NB4 (cell line): ENCODE results near the gene CCL7.
A peak's percentile ranks its signal among the peaks of the same experiment; 100 is the strongest.

Experiments used
- DNase-seq: peaks from one replicate; pipeline ENCODE4 v3.0.0; 2010; ENCODE audit warnings: low read depth
- H3K4me3 ChIP-seq: one replicate; pipeline ENCODE4 v1.5.1; 2011; ENCODE audit warnings: mild to moderate bottlenecking, low read depth, low read length, moderate library complexity
- CTCF ChIP-seq: IDR thresholded peaks from one replicate; pipeline ENCODE4 v1.5.1; 2012; ENCODE audit warnings: low read depth, low read length
- MYC ChIP-seq: IDR thresholded peaks from 2 replicates; pipeline ENCODE4 v1.6.1; 2011; ENCODE audit warnings: low read depth, low read length
- POLR2A ChIP-seq: IDR thresholded peaks from 2 replicates; pipeline ENCODE4 v1.6.1; 2011; ENCODE audit warnings: mild to moderate bottlenecking; ENCODE audit not compliant: insufficient read length; ENCODE audit errors: extremely low read depth
- TF ChIP-seq, protein P1 (sequence below): IDR thresholded peaks from 2 replicates; pipeline ENCODE4 v1.6.1; 2011; ENCODE audit warnings: low read depth, low read length

The CCL7 gene

DNA sequence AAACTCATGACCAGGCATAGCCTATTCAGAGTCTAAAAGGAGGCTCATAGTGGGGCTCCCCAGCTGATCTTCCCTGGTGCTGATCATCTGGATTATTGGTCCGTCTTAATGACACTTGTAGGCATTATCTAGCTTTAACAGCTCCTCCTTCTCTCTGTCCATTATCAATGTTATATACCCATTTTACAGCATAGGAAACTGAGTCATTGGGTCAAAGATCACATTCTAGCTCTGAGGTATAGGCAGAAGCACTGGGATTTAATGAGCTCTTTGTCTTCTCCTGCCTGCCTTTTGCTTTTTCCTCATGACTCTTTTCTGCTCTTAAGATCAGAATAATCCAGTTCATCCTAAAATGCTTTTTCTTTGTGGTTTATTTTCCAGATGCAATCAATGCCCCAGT lies 14.2 kb upstream of the CCL7 start:
- DNase-seq: no peak
- TF ChIP-seq CTCF: no peak
- no peak for TF ChIP-seq POLR2A
- TF ChIP-seq, protein P1, sequence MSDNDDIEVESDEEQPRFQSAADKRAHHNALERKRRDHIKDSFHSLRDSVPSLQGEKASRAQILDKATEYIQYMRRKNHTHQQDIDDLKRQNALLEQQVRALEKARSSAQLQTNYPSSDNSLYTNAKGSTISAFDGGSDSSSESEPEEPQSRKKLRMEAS: no peak
- TF ChIP-seq MYC: no peak
- H3K4me3 ChIP-seq: peak overlapping the region; percentile 8

GRCh38 chr17:34257299-34257985 lies 12.6 kb upstream of the CCL7 start:
- no peak overlapping the region for H3K4me3 ChIP-seq
- no peak for TF ChIP-seq MYC
- no peak for DNase-seq

DNA sequence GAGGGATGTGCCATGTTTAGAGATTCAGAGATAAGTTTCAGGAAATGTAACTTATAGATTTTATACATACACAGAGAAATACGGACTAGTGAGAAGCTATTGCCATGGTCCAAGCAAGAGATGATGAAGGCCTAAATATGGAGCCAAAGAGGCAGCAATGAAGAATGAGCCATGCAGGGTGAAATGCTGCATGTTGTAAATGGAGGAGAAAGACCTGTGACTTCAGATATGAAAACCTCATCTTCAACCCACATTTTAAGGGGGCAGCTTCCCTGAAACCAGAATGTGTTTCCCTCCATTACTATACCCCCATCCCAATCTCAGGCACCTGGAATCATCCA lies 12.1 kb upstream of the CCL7 start:
- no peak for DNase-seq
- no peak overlapping the region for H3K4me3 ChIP-seq
- TF ChIP-seq, protein P1: no peak
- TF ChIP-seq POLR2A (no peak), CTCF (no peak), MYC (no peak)

- no peak overlapping the region for H3K4me3 ChIP-seq
- no peak for TF ChIP-seq POLR2A
- TF ChIP-seq CTCF: no peak
- TF ChIP-seq, protein P1: no peak
- TF ChIP-seq MYC: no peak
- DNase-seq: no peak
Measured at GRCh38 chr17:34259146-34259545, 10.9 kb upstream of the CCL7 start.

- no peak for DNase-seq
- H3K4me3 ChIP-seq: no peak overlapping the region
- TF ChIP-seq MYC: no peak
- TF ChIP-seq CTCF: no peak
- TF ChIP-seq POLR2A: no peak
- TF ChIP-seq, protein P1: no peak
Measured at GRCh38 chr17:34260861-34261260, 9.2 kb upstream of the CCL7 start.

- H3K4me3 ChIP-seq: no peak overlapping the region
- no peak for DNase-seq
- TF ChIP-seq CTCF: no peak
Measured at GRCh38 chr17:34261568-34262337, 8.3 kb upstream of the CCL7 start.
